HG02852 (cell line): ENCODE measurements around the gene HLA-DQB2.
"Not testable (repeated sequence)": the region's sequence is repeated elsewhere in the genome, so short reads cannot be mapped to it uniquely, and the experiment has no call there.

ENCODE experiments used
- ATAC-seq: cut with Tn5 transposase; IDR thresholded peaks from one replicate; pipeline ENCODE4 v1.9.1; 2021; ENCODE audit warnings: mild to moderate bottlenecking, moderate library complexity; ENCODE audit not compliant: unreplicated experiment

Gene HLA-DQB2

GRCh38 chr6:32763421-32763820 is at the start of gene HLA-DQB2:
TSS of gene HLA-DQB2 (minus strand) at chr6:32763532. CDS start at chr6:32763470, 62 bp downstream.
- no peak for ATAC-seq

- no peak for ATAC-seq
These were observed 45.8 kb upstream of the HLA-DQB2 start for GRCh38 chr6:32809171-32809570.

- ATAC-seq = no peak
These were observed 43.8 kb upstream of the HLA-DQB2 start for GRCh38 chr6:32807020-32807580.

GRCh38 chr6:32805404-32805803 is 42.1 kb upstream of the HLA-DQB2 start:
- ATAC-seq = not testable (repeated sequence)

GRCh38 chr6:32803416-32803815 is 40.1 kb upstream of the HLA-DQB2 start:
- no peak for ATAC-seq

GRCh38 chr6:32799740-32800139 is 36.4 kb upstream of the HLA-DQB2 start:
- no peak for ATAC-seq

- ATAC-seq = no peak
These were observed 35.8 kb upstream of the HLA-DQB2 start for GRCh38 chr6:32799168-32799567.

- ATAC-seq = no peak
These were observed 33.8 kb upstream of the HLA-DQB2 start for GRCh38 chr6:32796848-32797776.

GRCh38 chr6:32794510-32794909 is 31.2 kb upstream of the HLA-DQB2 start:
- no peak for ATAC-seq

- no peak for ATAC-seq
These were observed 29.6 kb upstream of the HLA-DQB2 start for GRCh38 chr6:32792901-32793435.

- ATAC-seq = no peak
These were observed 27.0 kb upstream of the HLA-DQB2 start for GRCh38 chr6:32790306-32790705.

- no peak for ATAC-seq
These were observed 22.6 kb upstream of the HLA-DQB2 start for GRCh38 chr6:32785781-32786533.

GRCh38 chr6:32782923-32783322 is 19.6 kb upstream of the HLA-DQB2 start:
- not testable (repeated sequence) for ATAC-seq

- no peak for ATAC-seq
These were observed 15.7 kb upstream of the HLA-DQB2 start for GRCh38 chr6:32779036-32779435.

- no peak for ATAC-seq
These were observed 11.7 kb upstream of the HLA-DQB2 start for GRCh38 chr6:32775071-32775470.

GRCh38 chr6:32774426-32774825 is 11.1 kb upstream of the HLA-DQB2 start:
- no peak for ATAC-seq

- ATAC-seq = no peak
These were observed 9.3 kb upstream of the HLA-DQB2 start for GRCh38 chr6:32772656-32773055.

GRCh38 chr6:32764048-32764447 is 716 bp upstream of the HLA-DQB2 start:
- ATAC-seq = no peak

- ATAC-seq = no peak
These were observed 1.8 kb downstream of the HLA-DQB2 start for GRCh38 chr6:32761548-32761947.

GRCh38 chr6:32761072-32761471 is 2.3 kb downstream of the HLA-DQB2 start:
- no peak for ATAC-seq

GRCh38 chr6:32759669-32760068 is 3.7 kb downstream of the HLA-DQB2 start:
- ATAC-seq = no peak
